Measurements from ENCODE around the gene SLC44A1.

Gene SLC44A1

DNA sequence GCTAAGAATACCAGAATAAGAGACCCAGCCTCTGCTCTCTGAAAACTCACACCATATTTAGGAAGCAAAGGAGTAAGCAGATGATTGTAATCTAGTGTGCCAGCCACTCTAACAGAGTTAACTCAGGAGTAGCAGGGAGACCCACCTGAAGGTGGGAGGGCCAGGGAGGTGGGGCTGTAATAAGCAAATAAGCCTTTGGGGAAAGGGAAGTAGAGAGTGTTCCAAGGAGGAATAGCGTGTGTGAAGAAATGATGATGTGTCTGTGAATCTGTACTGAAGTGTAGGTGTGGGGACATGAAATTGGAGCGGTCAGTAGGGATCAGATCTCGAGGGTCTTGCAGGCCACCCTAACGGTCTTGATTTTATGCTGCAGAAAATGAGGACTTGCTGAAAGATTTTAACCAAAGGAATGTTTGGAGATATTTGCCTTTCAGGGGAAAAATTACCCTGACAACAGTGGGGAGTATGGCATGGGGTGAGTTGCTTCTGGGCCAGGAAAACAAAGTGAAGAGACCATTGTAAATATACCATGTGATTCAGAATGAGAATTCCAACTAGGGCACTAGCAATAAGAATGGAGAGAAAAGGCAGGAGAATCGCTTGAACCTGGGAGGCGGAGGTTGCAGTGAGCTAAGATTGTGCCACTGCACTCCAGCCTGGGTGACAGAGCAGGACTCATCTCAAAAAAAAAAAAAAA, 159.2 kb downstream of the SLC44A1 start:
- DNase-seq, result no peak

DNA sequence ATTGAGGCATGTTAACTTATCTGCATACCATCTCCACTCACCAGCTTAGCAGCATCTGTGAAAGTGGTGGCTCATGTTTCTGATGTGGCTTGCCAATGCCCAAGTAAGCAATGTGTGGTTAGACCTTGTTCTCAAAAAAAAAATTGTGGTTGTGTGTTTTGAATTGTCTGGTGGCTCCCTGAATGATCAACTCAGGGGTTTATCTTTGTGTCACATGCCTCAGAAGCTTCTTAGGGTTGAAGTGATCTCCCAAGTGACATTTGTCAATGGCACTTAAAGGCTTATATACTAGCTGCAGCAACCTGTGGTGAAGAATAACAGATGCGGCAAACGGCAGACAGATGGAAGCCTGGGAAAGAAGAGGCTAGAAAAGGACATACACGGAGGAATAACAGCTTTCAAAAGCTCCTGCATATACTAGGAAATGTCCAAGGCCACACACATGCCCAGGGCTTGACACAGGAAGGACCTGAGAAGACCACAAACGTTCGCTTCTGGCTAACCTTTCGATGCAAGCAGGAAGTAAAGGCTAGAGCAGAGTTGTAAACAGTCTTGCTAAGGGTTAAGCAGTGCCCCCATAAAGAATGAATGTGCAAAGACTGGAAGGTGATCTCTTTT, 161.2 kb downstream of the SLC44A1 start:
- no peak for DNase-seq

DNA sequence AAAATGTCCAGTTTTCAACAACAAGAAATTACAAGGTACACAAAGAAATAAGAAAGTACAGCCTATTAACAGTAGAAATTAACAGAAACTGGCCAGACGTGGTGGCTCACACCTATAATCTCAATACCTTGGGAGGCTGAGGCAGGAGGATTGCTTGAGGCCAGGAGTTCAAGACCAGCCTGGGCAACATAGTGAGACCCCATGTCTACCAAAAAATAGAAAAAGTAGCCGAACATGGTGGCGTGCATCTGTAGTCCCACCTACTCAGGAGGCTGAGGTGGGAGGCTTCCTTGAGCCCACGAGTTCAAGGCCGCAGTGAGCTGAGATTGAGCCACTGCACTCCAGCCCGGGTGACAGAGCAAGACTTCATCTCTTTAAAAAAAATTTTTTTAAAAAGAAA, 161.9 kb downstream of the SLC44A1 start:
- no peak for DNase-seq

DNA sequence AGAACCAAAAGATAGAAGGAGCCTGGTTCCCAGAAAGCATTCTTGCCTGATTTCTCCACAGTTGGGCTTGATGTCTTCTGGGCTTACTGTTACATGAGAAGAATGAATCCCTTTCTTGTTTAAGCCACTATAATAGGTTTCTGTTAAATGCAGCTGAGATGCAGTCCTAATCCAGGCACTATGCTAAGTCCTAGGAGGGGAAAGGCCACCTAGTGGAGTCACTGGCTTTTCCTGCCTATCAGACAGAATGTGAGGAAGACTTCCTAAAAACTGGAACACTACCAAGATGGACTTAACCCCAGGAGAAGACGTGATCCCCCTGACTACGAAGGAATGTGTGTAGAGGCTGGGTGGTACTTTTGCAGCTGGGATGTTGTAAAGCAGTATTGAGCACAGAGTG, 169.1 kb downstream of the SLC44A1 start:
- DNase-seq, result peak; percentile 47

DNA sequence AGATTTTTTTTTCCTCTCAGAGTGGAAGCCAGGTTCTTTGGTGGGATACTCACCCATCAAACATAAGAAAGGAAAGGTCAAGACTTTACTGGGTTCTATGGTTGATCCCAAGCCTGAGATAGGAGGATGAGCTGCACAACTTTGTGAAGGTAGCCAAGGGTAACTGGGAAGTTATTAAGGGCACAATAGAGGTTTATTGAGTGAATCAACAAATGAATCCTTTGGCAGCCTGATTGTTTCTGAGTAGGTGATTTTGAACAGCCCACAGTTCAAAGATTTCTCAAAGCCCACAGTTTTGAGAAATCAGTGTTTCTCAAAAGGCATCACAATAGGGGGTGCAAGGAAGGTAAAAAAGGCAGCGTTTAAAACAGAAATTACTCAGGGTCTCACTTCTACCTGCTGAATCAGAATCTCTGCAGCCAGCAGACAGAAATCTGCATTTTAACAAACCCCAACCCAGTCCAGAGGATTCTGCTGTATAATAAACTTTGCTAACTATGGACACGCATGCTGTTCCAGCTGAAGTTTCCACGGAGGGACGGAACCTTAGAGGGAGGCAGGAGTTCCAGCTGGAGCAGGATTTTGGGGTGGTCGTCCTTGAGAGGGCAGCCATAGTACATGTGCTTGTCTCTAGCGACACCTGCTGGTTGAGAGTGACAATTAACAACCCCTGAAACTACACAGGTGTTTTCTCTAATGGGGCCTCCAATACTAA, 170.7 kb downstream of the SLC44A1 start:
- DNase-seq, result peak; percentile 54

DNA sequence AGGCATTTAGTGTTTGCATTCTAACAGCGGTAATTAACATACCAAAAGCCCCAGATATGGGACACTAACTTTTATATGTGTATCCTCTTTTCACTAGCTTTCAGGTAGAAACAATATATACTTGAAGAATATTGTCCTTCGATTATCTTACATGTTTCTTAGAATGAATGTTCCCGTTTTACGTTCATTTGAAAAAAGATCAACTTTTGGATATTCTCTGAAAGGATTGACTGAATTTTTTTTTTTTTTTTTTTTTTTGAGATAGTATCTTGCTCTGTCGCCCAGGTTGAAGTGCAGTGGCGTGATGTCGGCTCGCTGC, 171.2 kb downstream of the SLC44A1 start:
- DNase-seq, result no peak

DNA sequence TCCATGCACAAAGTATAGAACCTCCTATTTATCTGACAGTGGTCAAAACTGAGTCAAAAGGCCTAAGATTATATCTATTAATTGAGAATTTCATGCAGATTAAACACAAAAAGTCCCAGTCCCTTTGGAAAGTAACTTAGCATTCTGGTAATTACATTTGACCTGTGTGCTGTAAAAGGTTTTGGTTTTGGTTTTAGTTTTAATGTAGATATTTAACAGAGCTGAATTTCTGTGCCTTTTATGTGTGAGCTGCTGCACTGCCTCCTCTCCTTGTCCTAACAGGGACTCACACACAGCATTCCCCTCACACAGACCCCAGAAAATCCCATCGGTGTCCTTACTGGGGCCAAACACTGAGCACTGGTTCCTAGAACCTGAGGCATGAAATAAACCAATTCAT, 172.4 kb downstream of the SLC44A1 start:
- no peak for DNase-seq

DNA sequence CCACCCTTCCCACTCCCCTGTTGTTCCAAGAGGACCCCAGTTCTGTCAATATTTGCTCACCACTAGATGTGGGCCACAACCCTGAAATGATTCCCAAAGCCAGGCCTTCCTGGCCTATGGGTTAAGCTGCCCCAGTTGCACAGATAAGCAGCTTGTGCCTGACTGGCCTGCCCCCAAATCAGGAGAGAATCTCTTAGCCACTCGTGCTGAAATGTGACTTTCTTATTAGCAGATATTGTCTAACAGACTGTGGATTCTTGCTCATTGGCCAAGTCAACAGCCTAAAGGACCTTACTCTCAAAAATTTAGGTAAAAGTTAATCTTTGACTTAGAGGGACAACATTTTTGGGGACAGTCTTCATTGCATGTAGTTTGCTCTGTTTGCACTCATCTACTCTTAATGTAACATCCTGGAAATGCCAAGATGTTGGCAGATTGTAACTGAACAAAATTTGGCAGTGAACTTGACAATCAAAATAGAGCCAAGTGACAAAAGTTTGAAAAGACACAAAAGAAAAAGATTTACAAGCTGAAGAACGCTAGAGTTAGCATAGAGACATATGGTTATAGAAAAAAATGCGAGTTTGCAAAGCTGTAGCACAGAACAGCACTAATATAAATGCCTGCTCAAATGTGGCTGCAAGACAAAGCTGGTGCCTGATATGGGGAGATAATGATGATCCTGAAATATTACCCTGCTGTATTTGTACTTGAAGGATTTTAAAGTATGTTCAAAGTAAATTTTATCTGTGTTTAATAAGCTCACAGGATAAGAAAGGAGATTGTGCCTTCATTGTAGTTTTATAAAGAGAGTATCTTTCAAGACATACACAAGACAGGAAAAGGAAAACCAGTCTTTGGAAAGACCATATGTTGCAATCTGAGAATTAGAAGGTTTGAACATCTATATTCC, 174.4 kb downstream of the SLC44A1 start:
- no peak for DNase-seq

DNA sequence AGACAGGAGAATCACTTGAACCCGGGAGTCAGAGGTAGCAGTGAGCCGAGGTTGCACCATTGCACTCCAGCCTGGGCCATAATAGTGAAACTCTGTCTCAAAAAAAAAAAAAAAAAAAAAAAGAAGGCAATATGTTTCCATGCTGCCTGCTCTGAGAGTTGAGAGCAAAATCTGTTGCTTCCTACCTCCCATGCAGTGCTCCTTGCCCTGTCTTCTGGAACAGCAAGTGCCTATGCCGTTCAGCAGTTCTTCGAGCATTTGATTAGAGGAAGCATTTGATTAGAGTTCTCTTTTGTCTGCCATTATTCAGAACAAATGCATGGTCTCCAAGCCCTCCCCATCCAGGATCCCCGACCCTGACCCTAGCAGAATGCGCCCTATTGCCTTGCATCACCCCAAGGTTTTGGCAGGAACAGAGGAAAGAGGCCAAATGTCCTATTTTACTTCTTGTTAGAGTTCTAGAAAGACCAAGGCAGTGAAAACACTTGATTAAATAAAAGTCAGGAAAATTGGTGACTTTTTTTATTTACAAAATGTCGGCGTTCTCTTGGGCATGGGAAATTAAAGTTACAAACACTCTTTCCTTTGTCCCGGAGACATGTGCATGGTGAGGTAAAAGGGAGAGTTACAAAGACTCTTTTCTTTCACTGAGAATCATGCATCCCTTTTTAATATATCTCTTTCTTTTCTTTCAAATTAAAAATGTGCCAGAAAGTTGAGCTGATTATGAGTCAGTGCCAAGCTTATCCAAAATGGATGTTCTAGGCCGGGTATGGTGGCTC, 175.6 kb downstream of the SLC44A1 start:
- DNase-seq, result no peak

DNA sequence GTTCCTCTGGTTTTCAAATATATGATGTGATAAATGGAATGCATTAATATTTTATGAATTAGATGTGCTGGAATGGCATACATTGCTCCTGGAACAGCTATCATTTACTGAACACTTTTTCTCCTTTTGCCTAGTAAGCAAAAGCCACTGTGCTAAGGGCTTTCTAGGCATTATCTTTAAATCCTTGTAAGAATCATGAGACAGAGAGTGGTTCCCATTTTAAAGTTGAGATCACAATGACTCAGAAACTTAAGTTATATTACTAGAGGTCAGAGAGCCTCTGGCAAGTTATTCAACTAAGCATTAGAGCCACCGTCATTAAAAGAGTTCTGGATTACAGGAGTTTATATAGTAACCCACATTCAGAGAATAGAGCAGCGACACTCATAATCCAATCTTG, 176.7 kb downstream of the SLC44A1 start:
- DNase-seq, result no peak

DNA sequence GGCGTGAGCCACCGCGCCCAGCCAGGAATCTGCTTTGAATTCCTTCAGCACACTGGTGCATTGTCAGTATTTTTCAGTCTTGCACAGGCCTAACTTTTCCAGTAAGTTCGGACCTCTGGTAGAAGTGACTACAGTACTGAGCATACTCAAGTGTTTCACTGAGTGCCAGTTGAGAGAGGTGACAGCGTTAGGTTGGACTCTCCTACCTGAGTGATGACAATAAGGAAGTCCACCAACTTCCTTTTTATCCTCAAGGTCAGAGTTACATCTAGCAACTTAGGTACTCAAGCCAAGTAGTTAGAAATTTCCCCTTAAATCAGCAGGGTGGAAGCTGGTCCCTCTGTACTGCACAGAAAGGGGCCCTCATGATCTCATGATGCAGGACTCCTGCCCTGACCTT, 177.4 kb downstream of the SLC44A1 start:
- DNase-seq, result no peak

DNA sequence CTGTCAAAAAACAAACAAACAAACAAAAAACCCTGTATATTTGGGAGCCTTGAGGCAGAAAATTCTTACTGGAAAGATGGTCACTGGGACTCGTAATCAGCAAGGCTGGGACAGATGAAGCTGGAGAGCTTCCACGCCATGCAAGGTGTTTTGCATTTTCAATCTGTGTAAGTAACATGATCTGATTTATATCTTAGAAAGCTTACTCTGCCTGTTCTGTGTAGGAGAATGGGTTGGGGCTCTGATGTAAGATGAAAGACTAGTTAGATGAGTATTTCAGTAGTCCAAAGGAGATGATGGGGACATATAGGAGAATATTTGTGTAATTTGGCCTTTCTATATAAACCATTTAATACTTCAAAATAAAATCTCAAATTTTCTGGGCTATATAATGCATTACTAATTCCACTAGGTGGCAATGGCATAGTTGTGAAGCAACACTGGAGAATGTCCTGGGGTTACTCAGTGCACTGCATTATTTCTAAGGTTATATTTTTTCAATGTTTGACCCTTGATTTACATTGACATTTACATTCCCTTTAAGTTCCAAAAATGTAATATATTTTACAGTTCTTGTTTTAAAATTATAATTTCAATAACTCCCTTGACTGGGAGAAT, 181.5 kb downstream of the SLC44A1 start:
- no peak for DNase-seq

DNA sequence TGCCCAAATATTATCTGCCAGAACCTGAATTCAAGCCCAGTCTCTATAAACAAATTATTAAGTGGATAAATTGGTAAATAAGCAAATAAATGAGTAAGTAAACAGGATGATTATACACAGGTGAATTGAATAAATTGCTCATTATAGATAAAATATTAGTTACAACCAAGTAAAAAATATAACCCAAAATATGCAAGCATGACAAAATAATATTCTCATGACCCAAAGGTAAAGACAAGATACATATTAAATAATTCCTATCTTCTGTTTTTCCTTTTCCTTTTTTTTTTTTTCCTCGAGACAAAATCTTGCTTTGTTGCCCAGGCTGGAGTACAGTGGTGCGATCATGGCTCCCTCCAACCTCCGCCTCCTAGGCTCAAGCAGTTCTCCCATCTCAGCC, 182.2 kb downstream of the SLC44A1 start:
- DNase-seq, result no peak

DNA sequence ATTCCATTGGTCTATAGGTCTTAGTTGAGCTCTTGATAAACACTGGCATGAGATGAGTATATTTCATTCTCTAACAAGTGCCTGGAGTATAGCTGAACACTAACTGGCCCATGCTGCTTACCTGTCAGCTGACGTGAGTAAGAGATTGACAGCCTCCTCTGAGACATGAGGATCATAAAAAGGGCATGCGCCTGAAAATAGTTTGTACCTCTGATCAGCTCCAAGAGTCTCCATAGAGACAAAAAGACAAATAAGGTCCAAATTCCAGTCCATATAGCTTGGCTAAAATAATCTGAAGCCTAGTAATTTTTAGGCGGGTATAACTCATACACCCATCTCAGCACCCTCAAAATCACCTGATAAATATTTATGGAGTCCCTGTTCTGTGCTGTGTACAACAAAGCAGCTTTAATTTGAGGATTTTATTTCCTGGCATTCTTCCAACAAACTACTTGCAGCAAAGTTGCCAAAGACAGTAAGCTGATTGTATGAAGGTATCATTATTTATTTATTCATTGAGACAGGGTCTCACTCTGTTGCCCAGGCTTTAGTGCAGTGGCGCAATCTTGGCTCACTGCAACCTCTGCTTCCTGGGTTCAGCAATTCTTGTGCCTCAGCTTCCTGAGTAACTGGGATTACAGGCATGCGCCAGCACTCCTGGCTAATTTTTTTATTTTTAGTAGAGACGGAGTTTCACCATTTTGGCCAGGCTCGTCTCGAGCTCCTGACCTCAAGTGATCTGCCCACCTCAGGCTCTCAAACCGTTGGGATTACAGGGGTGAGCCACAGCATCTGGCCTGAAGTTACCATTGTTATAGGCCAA, 187.2 kb downstream of the SLC44A1 start:
- no peak for DNase-seq

DNA sequence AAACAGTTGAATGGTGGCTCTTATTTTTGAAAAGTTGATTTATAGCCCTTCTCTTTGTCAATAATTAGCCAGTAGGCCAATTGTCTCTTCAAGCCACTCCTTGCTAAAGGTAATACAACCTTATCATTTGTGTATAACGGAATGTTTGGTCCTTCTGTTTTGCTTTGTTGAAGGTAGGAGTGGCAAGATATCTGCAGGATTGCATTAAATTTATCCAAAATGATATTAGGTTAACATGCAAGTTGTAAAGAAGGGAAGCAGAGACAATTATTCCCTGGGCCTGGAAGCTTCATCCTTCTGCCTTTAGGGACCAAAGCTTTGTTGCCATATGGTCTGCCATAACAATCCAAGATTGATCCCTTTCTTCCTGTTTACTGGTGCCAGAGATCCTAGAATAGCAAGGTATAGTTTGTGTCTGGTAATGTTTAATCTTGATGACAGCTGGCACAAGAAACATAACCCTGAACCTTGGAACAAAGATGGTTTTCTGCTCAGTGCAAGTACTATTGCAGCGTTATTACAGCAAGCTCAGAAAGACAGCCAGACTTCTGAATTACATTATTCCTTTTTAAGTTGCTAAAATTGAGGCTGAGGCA, 187.9 kb downstream of the SLC44A1 start:
- DNase-seq, result no peak

DNA sequence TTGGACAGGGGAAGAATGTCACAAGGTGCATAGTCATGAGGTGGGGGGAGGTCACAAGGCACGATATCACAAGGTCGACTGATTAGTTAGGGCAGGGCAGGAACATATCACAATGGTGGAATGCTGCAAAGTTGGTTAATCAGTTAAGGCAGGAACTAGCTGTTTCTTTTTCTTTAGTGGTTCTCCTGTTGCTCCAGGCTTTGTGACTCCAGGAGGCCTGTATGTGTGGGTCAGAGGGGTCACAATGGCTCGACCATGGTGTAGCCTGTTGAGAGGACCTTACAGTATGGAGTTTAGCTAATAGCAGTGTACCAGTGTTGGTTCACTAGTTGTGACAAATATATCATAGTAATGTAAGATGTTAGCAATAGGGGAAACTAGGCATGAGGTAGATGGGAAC, 191.0 kb downstream of the SLC44A1 start:
- no peak for DNase-seq

DNA sequence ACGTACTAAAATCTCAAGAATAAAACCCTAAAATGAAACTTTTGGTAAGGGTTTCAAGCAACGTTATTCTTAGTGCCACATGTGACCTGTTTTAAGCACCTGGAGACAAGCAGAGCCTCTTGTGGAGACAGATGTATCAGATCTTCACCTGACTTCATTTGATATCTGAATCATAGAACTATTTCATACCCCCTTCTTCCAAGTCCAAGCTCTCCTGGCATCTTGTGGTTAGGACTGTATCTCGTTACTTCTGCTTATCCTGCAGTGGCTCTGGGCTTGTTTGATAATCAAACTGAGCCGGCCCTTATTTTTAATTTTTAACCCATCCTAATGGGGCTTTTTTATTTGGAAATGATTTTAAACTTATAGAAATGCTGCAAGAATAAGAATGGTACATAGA, 192.3 kb downstream of the SLC44A1 start:
- DNase-seq, result no peak

DNA sequence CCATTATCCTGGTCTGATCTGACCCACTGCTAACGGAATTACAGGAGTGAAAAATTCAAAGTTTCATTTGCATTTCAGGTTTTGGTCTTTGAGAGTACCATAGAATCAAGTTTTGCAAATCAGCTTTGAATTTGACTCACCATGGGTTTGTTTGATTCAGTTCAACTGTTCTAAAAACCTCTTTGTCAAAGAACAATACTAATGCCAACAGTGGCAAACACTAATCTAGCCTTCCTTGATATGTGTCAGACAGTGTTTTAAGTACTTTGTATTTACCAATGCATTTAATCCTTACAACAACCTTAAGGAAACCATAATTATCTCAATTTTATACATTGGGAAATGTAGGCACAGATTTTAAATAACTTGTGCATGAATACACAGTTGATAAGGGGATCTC, 193.3 kb downstream of the SLC44A1 start:
- DNase-seq, result no peak

DNA sequence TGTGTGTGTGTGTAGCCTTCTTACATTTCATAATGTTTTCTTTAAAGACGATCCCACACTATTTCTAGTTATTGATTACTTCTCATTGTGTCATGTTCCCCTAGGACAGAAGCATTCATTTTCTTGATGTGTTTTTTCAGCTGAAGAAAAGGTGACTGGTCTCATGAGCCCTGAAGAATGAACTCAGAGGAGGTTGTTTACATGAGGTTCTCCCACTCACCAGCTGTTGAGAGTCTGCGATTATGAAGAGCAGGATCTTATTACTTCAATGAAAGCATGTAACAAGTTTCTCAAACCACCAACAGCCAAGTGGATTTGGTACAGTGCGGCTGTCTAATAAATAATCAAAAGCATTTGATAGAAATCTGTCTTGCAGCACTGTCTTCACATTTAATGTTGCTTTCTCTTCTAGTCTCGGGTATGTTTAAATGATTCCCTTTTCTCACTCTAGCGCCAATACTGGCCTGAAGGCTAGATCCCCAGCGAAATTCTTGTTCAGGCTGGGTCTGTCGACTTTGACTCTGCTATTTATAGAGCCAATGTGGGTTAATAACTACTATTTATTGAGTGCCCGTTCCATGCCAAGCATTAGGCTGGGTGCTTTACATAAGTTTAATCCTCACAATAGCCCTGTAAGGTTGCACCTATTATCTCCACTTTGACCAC, 193.8 kb downstream of the SLC44A1 start:
- no peak for DNase-seq

DNA sequence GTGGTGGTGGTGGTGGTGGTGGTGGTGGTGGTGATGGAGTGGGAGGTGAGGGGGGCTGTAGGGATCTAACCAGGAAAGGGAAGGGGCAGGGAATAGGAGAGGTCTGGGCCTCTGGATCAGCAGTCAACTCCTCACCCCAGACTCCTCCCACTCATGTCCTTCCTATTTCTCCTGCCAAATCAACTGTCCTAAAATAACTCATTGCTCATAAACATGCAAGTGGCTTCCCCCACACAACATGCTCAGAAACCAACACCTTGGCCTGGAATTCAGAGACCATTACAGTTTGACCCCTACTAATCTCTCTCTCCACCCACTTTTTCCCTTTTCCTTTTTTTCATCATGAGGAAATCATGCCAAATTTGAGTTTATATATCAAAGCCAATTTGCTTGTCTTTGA, 195.0 kb downstream of the SLC44A1 start:
- no peak for DNase-seq

Data from EL (cell line).